ENCODE measurements around the gene FAM181A.

FAM181A gene

DNA sequence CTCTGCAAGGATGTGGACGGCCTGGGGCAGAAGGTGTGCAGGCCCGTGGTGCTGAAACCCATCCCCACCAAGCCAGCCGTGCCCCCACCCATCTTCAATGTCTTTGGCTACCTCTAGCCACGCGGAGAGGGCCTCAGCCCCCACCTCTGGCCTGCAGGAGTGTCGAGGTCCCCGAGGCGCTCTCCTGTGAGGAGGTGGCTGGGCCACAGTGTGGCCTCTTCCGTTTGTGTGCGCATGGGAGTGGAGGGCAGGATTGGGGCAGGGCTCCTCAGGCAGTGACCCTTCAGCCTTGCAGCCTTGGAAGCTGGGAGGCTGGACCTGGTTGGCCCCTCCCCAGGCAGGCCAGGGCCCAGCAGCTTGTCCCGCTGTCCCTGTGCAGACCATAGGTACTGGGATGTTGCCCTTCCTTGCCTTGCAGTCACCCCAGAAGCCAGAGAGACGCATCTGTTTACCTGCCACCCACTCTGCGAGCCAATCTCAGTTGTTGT lies 1.9 kb downstream of the FAM181A start:
- DNase-seq (ENCODE audit: low read depth in 2 of 2): no peak

DNA sequence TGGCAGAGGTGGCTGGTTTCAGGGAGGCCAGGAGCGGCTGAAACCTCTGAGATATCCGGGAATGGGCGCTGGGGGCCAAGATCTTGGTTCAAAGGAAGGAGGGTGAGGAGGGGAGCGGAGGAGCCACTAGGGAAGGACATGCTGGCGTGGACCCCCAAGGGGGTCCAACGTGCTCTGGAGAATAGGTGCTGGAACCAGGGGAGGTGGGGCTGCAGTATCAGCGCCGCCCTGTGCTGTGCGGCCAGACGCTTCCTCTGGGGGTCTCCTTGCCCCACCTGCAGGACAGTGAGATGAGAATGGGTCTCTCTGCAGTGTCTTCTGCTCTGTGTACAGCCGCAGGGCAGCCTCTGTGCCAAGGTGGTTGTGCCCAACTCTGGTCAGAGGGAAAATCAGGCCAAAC lies 2.5 kb downstream of the FAM181A start:
- no peak for DNase-seq (ENCODE audit: low read depth in 2 of 2)

DNA sequence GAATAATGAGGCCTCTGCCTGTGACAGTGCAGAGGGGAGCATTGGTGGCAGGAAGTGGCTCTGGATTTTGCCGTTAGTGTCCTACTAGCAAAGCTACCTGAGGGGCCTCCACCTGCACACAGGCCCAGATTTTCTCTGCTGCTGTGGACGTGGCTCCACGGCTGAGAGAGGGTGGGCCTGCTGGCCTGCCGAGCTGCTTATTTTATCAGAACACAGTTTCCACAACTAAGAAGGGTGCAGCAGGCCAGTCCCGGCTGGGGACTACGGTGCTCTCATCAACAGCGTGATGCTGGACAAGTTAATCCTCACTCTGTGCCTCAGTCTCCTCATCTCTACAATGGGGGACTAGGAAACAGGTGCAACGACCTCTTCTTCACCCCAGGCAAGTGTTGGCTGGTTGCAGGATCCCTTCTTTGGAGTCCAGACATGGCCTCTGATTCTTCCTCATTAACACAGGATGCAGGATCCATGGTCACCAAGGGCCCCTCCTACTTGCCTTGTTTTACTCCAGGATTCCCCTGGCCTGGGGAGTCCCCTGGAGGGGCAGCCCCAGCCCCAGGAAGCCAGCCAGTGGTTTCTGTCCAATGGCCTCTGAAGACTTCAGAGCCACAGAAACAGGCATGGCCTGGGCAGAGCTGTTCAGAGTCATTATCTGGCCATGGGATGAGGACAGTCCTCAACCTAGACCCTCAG lies 3.3 kb downstream of the FAM181A start:
- no peak for DNase-seq (ENCODE audit: low read depth in 2 of 2)

DNA sequence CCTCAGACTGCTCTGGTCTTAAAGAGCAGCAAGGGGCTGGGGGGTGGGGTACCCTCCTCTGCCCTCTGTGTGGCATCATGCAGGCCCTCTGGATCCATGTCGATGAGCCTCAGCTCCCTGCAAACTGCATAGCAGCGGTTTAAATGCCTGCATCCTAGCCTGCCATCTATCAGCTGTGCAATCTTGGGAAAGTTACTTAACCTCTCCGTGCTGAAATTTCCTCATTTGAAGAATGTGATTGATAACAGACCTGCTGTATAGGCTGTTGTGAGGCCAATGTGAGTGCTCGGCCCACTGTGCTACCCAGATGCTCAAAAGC lies 3.8 kb downstream of the FAM181A start:
- DNase-seq (ENCODE audit: low read depth in 2 of 2): no peak

DNA sequence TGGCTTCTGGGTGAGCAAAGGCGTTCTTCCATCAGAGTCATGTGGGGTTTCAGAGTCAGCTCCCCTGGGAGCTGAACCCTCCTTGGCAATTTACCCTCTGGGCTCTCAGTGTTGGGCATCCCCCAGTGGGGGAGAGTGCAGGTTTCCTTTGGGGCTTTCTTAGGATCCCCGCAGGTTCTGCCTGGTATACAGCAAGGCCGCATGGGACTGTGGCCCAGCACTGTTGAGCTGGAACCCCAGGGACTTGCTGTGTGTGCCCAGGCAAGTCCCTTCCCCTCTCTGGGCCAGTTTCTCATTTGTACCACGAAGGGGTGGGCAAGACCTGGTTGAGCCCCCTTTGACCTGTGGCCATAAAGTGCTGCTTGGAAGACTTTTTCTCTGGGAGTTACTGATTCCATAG lies 5.5 kb downstream of the FAM181A start:
- no peak for DNase-seq (ENCODE audit: low read depth in 2 of 2)

DNA sequence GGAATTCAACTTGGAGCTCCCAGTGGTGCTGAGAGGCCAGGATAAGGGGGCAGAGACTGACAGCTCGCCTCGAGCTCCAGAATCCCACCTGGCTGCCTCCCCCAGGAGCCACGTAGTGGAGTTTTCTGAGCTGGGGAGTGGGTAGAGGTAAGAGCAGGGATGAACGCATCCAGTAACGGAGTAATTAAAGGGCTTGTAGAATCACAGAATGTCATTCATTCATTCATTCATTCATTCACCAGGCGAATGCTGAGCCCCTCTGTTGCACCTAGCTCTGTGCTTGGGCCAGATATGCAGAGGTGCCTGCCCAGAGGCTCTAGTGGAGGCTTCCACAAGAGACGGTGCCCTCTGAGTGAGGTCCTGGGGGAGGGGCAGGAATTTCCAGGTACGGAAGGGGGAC lies 8.1 kb downstream of the FAM181A start:
- no peak for DNase-seq (ENCODE audit: low read depth in 2 of 2)

DNA sequence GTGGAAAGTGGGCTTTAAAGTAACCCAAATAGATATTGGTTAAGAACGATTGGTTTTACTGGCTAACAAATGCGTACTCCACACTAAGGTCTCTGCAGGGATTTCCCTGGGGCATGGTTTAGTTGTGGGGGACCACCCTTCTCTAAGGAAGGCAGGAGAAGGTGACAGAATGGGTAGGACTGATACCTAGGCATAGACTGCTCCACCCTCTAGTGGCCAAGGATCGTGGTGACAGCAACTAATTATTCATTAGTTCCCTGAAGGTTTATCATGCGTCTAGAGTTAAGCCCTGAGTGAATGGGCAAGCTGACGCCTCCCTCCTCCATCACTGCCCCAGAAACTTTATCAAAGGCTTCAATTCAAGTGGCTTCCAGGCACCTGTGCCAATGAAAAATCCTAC lies 9.1 kb downstream of the FAM181A start:
- no peak for DNase-seq (ENCODE audit: low read depth in 2 of 2)

DNA sequence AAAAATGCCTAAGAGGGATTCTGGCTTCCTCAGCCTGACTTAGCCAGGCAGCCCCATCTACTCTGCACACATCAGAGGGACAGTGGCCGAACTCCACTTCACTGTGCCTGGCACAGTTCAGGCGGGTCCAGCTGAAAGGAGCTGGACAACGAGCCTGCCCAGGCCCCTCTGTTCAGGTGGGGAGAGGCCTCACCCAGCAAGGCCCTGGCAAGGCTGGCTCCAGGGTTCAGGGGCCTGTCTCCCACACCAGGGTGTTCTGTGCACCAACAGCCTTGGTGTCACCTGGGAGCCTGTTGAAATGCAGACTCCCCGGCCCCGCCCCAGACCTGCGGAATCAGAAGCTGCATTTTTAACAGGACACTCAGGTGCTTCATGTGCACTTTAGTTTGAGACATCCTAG lies 9.8 kb downstream of the FAM181A start:
- no peak for DNase-seq (ENCODE audit: low read depth in 2 of 2)

DNA sequence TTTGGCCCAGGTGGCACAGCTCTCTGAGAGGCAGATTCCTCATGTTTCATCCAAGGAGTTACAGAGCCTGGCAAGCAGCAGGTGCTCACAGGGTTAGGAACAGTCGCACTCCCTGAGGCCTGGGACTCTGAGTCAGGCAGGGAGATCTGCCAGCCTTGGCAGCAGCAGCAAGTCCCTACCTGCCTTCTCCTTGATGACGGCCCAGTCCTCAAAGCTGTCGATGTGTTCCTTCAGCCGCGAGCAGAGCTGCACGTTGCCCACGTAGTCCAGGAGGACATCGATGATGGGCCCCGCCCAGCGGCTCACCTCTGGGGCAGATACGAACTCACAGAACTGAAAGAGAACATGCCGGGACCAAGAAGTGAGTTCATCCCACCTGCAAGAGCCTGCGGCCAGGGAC lies 10.4 kb downstream of the FAM181A start:
- no peak for DNase-seq (ENCODE audit: low read depth in 2 of 2)

DNA sequence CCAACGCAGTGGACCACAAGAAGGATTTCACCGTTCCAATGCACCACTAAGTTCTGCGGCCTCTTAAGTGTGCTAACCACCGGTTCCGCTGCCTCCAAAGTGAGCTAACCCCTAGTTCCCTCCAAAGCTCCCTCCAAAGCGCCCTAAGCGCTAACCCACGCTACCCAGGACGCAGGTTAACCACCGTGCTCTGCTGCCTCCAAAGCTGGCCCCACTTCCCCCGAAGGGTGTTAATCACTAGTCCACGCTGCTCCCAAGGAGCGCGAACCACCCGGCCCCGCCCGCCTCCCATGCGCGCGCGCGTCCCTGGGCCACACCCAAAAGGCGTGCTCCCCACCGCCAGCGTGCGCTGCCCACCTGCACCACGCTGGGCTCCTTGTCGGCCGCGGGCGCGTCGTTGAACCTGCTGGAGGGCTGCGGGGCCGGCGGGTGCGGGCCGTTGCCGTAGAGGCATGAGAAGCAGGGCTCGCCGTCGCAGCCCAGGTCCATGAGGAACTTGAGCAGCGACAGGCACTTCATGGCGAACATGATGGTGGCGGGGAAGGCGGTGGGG lies 11.7 kb downstream of the FAM181A start:
- DNase-seq (ENCODE audit: low read depth in 2 of 2): no peak

DNA sequence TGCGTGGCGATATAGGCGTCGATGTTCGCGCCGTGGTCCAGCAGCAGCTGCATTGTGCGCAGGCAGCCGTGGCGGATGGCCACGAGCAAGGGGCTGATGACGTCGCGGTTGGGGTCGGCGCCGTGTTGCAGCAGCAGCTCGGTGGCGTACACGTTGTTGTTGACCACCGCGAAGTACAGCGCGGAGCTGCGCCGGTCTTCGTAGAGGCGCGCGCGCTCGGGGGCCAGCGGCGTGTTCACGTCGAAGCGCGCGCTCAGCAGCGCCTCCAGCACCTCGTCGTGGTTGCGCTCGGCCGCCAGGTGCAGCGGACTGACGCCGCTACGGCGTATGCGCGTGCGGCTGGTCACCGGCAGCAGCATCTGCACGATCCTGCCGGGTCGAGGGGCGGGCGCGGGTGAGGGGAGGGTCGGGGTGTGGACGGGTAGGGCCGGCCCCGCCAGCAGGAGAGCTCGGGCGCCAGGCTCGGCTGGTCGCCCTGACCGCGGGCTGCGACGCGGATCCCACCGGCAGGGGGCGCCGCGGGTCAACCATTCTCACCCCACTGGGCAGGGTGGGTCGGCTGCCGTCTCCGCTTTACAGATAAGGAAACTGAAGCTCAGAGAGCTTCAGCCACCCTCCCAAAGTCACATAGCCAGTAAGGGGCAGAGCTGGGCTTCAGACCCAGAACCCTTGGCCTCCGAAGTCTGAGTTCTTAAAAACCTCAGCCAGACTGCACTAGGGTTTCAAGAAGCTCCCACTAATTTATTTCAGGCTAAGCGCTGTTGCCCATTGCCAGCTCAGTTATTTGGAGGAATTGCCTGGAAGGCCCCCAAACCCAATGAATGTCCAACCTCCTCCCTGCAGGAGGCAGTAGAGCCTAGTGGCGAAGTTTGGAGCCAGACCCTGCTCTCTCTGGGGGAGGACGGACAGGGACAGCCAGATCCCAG lies 12.4 kb downstream of the FAM181A start:
- DNase-seq (ENCODE audit: low read depth in 2 of 2): peak; percentile 84 to 96

DNA sequence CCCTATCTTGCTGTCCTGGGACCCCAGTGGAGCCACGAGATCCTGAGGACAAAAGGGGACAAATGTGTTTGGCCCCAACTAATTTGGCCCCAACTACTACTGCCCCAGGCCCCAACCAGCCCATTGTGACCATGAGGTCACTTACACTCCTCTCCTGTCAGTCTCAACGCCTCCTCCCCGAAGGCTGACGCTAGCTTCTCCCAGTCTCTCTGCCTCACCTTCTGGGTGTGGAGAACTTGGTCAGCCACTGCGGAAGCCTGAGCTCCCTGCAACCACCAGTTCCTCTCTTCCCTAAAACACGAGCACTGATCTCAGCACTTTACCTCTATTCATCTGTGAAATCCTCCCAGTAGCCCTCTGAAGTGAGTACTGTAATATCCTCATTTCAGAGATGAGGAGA lies 13.3 kb downstream of the FAM181A start:
- no peak for DNase-seq (ENCODE audit: low read depth in 2 of 2)

DNA sequence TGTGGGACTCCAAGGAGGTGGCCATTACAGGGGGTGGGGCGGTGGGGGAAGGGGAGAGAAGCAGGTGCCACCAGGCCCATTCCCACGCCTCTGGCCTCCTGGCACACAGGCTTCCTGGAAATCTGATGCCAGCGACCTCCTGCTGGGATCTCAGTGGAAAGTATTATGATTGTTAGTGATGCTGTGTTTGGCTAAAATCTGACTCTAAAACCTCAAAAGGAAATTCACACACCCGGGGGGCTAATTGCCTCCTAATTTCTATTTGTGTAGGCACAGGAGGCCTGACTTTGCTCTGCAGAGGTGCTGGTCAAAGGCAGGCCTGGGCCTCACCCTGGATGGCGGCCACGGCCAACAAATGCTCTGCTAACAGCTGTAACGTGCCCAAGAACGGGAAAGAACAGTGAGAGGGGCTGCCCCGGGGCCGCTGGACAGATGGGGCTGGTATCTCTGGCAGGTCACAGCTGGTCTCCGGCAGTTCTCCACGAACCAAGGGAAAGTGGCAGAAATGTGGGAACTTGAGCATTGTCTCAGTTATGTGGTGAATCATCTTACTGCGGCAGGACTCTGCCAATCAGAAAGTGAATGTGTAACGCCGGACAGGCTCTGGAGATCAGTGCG lies 14.3 kb downstream of the FAM181A start:
- no peak for DNase-seq (ENCODE audit: low read depth in 2 of 2)

DNA sequence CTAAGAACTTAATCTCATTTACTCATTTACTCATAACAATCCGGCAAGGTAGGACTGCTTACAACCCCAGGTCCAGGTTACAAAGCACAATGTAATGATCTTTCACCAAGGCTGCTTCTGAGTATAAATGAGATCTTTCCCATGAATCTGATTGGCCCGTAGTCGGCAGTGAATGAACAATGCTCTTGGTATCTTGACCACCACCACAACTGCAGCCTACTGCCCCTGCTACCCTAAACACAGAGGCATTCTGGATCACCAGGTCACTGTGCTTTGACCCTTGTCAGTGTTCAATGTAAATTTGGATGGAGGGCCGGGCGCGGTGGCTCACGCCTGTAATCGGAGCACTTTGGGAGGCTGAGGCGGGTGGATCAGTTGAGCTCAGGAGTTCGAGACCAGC lies 15.9 kb downstream of the FAM181A start:
- DNase-seq (ENCODE audit: low read depth in 2 of 2): no peak

DNA sequence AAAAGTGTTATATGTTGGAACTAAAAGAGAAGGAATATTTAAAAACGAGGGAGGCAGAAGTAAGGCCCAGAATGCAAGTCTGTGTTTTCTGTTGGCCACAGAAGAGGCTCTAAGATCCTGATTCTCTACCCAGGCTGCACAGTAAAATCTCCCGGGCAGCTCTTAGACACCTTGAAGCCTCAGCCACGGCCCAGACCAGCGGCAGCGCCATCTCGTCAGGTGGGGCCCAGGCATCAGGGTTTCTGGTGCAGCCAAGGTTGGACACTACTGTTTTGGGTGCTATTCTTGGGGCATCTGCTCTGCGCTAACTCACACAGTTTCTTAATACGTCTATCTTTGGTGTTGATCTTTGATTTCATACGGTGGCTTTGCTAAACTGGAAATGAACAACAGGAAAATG lies 16.8 kb downstream of the FAM181A start:
- no peak for DNase-seq (ENCODE audit: low read depth in 2 of 2)

DNA sequence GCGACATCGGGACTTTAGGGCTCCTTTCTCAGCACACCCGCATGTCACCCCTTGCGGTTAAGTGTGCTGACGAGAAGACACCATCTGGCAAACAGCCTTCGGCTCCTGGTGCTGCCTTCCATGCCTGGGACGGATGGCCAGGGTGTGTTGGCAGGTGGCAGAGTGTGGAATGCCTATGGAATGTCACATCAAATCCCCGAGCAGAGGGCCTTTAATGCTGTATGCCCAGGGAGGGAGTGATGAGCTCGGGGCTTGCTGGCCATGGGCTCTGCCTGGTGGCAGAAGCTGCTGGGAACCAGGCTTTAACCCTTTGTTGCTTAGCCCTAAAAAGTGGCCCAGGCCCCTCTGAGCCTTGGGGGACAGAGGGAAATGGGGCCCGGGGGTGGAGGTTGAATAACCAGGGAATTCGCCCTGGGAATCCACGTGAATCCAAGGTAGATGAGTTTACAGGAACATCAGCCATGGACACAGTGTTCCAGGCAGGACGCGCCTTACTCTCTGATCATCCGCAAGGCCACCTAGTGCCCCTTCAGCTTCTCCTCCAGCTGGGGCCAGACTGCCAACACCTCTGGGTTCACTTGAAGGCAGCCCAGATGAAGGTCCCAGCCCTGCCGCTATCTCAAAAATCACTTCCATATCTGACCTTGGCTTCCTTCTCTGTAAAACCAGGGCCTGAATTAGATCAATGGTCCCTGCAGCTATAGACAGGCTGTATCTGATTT lies 17.4 kb downstream of the FAM181A start:
- no peak for DNase-seq (ENCODE audit: low read depth in 2 of 2)

DNA sequence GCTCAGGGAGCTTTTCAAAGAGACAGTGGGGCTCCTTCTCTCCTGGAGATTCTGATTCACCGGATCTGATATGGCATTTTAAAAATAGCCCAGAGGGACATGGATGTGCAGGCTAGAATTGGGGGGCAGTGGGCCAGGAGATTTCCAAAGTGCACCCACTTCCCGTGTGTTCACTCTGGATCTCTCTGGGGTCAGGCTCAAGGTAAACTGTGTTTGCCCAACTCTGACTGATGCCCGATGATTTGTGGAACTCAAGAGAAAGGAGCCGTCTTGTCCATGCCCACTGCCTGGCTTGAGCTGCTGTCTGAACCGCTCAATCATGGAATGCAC lies 17.9 kb downstream of the FAM181A start:
- DNase-seq (ENCODE audit: low read depth in 2 of 2): no peak

DNA sequence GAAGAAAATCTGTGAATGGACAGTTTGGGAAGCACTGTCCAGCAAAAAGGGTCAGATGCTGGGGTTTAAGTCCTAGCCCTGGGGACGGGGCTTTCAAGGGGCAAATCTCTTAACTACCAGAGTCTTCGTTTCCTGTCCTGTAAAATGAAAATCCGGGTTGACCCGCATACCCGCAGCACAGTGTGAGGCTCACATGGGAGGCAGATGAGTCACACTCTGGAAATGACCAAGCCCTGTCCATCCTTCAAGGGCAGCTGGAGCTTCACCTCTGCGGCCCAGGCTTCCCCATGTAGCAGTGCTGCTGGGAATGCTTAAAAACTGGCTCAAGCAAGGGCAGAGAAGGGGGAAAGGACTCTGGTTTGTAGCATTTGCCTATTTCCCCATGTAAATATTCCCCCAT lies 19.0 kb downstream of the FAM181A start:
- no peak for DNase-seq (ENCODE audit: low read depth in 2 of 2)

DNA sequence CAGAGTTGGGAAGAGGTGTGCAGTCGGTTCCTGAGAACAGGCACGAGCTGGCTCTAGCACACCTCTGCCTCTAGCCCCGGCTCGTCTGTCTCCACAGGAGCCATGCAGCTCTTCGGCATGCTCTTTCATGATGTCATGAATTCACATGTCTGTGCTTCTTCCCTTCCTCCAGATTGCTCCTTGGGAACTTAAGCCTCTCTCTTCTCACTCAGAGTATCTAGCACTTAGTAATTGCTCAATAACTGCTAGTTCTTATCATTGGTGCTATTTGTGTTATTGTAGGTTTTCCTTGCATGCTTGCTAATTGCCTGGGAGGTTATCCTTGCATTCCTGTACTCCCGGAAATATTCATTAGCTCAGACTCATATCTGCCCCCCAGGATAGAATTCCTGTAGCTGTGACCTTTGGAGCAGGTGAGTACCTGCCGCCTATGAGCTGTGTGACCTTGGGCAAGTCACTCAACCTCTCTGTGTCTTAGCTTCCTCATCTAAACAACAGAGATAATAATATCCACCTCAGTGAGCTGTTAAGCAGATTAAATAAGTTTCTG lies 19.5 kb downstream of the FAM181A start:
- no peak for DNase-seq (ENCODE audit: low read depth in 2 of 2)

DNA sequence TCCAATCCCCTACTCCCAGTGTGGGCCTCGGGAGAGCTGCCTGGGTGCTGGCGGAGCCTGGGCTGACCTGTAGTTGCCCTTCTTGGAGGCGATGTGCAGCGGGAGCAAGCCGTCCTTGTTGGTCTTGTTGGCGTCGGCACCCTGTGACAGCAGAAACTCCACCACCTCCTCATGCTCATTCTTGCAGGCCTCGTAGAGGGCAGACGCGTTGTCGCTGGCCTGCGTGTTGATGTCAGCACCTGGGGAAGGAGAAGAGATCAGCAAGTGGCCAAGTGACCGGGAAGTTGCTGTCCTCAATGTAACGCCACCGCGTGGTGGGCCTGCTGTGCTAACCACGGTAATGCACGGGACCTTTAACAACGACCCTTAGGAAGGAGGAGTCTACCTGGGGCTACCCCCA lies 20.1 kb downstream of the FAM181A start:
- no peak for DNase-seq (ENCODE audit: low read depth in 2 of 2)

DNA sequence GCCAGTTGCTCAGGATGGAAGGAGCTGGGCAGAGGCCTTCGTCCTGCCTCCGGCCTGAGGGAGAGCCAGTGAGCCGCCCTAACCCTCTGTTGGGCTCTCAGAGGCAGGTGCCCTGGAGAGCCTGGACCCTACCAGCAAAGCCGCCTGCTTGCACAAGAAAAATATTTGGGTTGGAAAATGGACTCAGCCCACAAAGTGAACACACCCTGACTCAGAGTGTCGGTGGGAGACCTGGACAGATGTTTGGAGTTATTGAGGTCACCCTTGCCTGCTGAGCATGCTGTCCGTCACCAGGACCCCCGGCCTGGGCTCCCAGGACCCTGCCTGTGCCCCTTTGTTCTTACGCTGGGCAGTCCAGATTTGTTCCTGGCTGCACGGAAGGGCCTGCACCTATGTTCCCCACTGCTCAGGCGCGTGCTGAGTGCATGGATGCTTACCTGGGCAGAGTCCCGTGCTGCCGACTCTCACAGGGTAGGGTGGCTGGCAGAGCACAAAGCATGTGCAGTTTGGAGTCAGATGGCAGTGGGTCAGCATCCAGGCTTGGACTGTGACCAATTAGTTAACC lies 22.4 kb downstream of the FAM181A start:
- DNase-seq (ENCODE audit: low read depth in 2 of 2): no peak

Data from stimulated activated CD4-positive, alpha-beta T cell treated with anti-CD3 and anti-CD28 coated beads, Interleukin-1b, Interleukin-23, amount 100 ng/mL, for 1 hour (primary cell).